CD4-positive, alpha-beta T cell treated with Interleukin-4 for 1 hour (primary cell): ENCODE measurements around the gene RNF225.
"Not testable (repeated sequence)": the region's sequence is repeated elsewhere in the genome, so short reads cannot be mapped to it uniquely, and the experiment has no call there.

Experiments
- DNase-seq, 2 donors: peaks; one replicate each; pipeline ENCODE4 v3.0.0-alpha.2; 2020 to 2022

RNF225 gene

DNA sequence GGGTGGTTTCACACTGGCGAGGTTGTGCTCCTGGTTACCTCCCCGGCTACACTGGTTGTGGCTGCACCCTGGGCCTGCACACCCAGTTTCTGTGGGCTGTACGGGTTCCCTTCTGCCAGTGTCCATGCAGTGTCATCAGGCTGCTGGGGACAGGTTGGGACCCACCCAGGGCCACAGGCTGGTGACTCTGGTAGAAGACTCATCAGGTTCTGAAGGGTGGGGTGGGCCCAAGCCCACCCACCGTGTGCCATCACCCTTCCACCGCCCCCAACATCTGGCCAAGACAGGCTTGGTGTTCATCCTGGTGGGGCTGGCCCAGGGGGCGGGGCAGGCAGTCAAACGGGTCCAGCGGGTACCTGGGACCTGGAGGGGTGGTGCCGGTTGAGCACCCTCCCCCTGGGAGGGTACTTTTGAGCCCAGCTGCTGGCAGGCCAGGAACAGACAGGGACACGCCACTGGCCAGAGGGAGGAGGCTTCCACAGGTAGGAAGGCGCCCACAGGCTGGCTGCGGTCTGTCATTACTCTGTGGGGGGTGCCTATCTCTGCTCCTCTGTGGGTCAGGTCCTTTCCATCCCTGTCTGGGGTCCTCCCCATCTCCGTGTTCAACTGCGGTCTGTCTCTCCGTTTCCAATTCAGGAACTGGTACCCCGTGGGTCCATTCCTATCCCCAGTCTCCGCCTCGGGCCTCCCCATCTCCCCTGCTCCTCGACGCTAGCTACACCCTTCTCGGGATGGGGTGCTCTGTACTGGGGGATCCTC lies at the start of gene RNF225:
TSS of gene RNF225 (plus strand) at position 437 of the 759 bp plus-strand sequence. CDS start 434 bp downstream, outside the sequence.
- no peak for DNase-seq

GRCh38 chr19:58346961-58347929 lies 48.2 kb upstream of the RNF225 start:
- DNase-seq = peak; percentile 73

GRCh38 chr19:58348080-58348479 lies 47.4 kb upstream of the RNF225 start:
- not testable (repeated sequence) for DNase-seq

DNA sequence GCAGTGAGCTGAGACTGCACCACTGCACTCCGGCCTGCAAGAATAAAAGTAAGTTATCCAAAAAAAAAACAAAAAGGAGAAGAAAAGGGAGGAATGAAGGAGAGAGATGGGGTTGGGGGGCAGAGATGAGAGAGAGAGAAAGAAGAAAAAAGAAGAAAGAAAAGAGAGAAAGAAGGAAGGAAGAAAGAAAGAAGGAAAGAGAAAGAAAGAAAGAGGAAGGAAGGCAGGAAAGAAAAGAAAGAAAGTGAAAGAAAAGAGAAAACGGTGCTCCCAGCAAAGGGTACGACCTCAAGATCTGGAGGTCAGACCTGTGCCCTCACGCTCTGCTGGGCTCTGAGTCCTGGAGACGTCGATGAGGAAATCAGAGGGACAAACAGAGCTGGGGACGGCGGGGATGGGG lies 45.9 kb upstream of the RNF225 start:
- no peak for DNase-seq

GRCh38 chr19:58350001-58350861 lies 45.2 kb upstream of the RNF225 start:
- no peak for DNase-seq

DNA sequence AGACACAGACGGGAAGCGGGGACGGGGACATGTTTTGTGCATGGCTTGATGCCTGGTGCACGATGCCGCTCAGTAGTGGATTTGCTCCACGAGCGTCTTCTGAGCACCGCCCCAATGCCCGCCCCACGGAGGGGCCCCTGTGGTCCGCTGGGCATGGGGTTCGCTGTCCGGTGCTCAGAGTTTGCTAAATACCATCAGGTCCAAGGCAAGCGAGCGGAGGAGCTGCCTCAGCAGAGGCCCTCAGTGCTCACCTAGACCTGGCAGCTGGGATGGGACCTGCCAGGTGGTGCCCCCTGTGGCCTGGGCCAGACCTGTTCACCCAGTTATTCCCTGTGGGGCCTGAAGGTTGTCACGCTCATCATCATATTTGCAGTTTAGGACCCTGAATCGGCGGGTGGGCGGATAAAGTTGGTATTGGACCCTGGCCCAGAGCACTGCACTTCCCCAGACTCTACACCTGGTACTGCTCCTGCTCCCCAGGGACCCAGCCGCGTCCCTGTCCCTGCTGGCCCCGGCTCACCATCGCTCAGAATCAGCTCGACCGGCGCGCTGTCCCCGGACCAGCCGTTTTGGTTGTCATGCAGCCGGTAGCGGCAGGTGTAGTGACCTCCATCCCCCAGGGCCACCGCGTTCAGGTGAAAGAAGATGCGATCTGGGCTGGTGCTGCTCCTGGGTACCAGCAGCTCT lies 44.4 kb upstream of the RNF225 start:
- no peak for DNase-seq

DNA sequence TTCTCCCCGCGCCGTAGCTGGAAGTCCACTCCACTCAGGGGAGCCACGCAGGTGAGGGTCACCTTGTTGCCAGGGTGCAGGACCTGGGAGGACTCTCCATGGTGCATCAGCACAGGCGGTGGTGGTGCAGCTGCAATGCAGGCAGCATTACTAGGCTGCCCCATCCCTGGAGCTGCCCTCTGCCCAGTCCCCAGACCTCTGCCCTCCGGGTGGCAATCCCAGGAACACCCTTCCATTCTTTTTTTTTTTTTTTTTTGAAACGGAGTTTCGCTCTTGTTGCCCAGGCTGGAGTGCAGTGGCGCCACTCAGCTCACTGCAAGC lies 43.9 kb upstream of the RNF225 start:
- no peak for DNase-seq

DNA sequence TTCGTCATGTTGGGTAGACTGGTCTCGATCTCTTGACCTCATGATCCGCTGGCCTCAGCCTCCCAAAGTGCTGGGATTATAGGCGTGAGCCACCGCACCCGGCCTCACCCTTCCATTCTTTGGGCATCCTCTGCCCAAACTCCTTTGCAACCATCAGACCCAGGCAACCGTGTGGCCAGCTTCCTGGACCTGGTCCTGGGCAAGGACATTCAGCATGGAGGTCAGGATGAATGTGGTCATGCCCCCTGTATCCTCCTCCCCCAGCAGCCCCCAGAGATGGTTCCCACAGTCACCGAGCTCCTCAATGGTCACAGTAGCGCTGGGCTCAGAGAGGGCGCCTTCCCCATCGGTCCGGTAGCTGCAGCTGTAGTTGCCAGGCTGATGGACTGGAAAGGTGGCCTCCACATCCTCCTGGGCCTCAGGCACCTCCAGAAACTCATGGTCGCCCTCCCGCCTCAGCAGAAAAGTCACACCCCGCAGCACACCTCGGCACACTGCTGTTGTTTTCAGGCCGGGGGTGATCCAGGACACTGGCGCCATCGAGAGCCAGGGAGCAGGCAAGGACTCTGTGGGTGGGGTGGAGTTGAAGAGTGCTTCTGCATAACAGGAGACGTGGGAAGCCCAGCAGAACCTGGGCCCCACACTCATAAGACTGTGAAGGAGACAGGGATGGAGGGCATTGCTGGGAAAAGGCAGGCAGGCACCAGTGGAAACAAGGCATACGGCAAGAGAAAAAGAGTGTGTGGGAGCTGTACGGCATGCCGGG lies 43.3 kb upstream of the RNF225 start:
- no peak for DNase-seq

DNA sequence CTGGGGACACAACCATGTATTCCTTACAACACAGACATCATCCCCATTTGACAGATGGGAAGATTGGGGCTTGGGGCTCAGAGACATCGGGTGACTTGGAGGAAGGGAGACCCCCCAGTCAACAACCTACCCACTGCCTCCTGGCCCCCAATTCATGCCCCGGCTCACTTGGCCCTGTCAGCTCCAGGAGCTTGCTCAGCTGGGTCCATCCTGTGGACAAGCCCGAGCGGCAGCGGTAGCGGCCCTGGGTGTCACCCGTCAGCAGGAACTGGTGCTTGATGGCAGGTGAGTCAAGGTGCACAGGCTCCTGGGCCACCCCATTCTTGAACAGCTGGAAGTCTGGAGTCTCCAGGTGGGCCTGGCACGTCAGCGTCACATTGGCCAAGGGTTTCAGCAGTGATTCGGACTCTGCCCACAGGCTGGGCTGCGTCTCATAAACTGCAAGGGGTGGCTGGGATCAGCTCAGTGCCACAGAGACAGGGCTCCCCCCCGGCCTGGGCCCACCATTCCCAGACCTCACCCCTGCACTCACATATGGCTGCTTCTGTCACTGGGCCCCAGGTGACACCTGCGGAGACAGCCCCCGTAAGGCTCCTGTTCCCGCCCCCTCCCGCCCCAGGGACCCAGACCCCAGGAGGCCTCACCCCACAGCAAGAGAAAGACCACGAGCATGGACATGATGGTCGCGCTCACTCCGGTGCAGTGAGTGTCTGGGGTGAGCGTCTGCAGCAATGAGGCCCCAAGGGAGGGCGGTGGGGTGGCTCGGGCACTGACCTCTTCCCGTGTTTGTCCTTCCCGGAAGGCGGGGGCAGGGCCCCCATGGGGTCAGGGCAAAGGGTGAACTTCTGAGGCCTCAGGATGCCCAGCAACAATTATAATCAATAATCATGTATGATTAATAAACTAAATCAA lies 42.4 kb upstream of the RNF225 start, which contains the start of gene A1BG:
TSS of gene A1BG (minus strand) at position 733 of the 912 bp plus-strand sequence. CDS start at position 678, 55 bp downstream.
- no peak for DNase-seq

- DNase-seq = no peak
Observed at GRCh38 chr19:58353717-58354477, 41.6 kb upstream of the RNF225 start.

DNA sequence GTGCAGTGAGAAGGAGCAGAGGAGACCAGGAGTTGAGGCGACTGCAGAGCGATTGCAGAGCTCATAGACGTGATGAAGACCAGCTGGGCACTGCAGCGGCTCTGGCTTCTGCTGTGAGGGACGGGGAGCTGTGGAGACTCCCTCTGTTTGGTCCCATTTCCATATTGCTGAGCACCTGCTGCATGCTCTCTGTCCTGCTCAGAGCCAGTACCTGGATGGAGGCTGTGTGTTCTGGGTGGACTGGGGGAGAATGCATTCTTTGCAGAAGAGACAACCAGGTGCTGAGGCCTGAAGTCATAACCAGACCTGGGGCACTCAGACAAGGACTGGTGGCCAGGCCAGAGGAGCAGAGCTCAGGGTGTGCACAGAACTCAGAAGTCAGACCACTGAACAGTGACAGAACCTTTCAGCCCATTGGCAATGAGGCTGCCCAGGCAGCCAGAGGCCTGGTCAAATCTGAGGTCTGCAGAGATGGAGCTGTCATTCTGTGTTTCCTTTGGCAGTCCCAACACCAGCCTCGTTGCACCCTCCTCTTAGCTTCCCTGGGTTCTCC lies 40.9 kb upstream of the RNF225 start:
- DNase-seq = no peak

GRCh38 chr19:58355215-58355796 lies 40.1 kb upstream of the RNF225 start:
- no peak for DNase-seq

- DNase-seq = peak in 1 of 2 donors; percentile 30
Observed at GRCh38 chr19:58355908-58356765, 39.3 kb upstream of the RNF225 start.

DNA sequence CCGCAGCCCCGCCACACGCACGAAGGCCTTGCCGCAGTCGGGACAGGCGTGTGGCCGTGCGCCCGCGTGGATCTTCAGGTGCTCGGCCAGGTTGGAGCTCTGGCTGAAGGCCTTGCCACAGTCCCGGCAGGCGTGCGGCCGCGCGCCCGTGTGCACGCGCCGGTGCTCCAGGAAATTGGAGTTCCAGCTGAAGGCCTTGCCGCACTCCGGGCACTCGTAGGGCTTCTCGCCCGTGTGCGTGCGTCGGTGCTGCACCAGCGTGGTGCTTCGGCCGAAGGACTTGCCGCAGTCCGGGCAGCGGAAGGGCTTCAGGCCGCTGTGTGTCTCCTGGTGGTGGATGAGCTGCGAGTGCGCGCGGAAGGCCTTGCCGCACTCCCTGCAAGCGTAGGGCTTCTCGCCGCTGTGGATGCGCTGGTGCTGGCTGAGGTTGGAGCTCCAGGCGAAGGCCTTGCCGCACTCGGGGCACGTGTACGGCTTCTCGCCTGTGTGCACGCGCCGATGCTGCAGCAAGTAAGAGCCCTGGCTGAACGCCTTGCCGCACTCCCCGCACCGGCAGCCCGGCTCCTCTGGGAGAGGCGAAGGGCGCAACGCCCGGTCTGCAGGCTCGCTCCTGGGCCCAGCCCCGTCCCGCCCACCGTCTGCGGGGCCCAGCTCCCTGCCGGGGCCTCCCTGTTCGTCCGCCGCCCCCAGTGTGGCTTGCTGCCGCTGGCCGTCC lies 38.5 kb upstream of the RNF225 start:
- no peak for DNase-seq

DNA sequence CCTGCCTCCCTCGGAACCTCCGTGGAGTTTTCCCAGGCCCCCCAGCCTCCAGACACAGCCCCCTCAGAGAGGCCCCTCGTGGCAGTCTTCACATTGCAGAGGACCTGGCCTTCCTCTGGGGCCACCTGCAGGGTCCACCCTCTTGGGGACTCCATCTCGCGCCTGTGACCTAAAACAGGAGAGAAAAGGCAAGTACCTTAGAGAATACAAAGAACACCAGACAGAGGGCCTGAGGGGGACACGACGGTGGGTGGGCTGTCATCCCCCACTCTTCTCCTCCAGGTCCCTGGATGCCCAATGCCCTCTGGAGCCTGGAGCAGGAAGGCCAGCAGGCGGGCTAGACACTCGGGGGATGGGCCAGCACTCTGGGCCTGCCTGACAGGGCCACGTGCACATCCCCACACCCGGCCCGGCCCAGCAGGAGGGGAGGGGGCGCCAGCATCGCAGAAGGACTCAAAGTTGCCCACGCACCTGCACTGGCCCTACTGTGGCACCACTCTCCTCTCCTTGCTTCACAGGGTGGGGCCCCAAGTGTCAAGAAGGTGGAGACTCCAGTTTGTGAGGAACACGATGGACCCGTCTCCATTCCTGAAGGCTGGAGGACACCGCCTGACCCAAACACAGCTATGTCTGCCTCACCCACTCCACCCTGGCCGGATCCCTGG lies 37.8 kb upstream of the RNF225 start:
- DNase-seq = no peak

- DNase-seq = peak; percentile 32 to 34
Observed at GRCh38 chr19:58361900-58362271, 33.6 kb upstream of the RNF225 start.
